Measurements from ENCODE around the gene KCNH5.

Gene KCNH5

DNA sequence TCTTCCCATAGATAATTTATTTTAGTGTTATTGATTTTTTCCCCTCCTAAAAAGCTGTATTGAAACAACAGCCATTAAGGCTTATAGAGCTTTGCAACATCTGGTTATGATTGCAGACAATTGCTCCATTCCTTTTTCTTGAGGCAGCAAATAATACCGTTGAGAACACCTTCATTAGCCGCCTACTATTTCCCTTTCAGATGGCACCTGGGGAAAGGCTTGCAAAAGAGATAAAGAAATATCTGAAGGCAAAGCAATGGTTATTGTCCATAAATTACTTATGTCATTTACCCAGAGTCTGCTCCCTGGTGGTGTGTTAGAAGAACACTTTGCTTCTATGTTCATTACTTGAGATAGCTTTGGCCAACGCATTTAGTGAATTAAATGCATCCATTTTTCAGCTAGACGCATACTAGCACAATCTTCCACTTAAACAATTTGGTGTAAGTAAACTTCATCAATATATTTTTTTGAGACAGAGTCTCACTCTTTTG, 377.8 kb downstream of the KCNH5 start:
- DNase-seq = no peak

DNA sequence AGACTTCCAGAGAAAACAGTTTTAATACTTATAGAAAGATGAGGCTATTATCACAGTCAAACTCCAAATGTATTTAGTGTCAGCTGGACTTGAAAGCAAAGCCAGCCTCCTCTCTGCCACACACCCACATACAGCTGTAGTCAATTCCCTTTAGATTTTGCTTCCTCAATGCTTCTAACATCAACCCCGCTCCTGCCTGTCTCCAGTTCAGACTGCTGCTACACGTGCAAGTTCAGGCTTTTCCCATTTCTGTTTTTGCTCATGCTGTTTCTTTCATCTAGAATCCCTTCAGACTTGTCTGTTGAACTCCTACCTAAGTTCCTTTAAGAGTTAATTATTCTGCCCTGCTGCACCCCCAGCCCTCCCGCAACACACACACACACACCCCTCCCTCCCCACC, 380.0 kb downstream of the KCNH5 start:
- no peak for DNase-seq

GRCh38 chr14:62663456-62663821, 381.8 kb downstream of the KCNH5 start:
- DNase-seq = no peak

GRCh38 chr14:62662811-62663455, 382.3 kb downstream of the KCNH5 start:
- no peak for DNase-seq

- DNase-seq = no peak
Measured at GRCh38 chr14:62661818-62662217, 383.4 kb downstream of the KCNH5 start.

DNA sequence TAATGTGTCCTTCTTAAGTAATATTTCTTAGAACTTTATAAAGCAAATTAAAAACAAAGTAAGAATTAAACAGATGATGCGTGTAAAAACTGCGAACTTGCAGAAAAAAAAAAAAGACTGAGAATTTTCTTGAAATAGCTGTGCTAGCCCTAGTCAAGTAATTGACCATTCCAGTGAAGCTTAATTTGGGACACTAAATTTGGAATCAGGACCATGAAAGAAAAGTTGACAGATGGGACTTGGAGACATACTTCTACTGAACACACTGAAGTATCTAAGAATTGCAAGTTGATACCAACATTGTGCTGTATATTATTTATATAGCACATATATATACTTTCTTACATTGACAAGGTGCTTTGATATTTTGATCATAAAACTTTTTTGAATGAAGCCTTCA, 386.6 kb downstream of the KCNH5 start:
- no peak for DNase-seq

- DNase-seq = no peak
Measured at GRCh38 chr14:62657376-62657775, 387.9 kb downstream of the KCNH5 start.

DNA sequence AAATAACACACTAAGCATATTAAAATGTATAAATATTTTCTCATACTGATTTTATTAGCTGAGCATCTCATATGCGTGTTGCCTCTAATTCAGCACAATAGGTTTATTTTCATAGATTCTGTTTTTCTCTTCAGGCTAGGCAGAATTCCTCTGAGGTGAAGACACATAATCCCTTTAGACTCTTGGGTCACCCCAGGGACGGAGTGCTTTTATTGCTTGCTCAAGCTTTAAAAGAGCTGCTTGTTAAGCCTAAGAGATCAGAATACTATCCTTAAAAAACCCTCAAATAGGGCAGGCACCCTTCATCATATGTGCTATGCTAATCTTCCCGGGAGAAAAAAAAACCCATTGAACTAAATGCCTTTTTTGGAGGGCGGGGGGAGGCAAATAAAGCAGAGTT, 390.1 kb downstream of the KCNH5 start:
- no peak for DNase-seq

DNA sequence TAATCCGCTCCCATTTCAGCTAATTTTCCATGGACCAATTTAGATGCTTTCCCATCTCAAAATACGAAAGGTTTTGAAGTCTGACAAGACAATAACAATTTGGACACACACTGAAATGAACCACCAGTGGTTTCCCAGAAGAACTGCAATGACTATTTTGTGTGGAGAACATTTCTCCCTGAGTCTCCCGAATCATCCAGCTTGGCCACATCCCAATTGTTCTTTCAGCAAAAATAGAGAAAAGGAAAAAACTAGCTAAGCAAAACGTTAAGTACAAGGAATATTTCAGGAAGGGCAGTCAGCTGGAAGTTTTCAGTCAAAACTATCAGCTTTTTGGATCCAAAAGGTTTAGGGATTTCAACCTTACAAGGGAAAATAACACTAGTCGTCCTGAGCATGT, 390.6 kb downstream of the KCNH5 start:
- DNase-seq = no peak

Data from NCI-H2029 (cell line).